SH-SY5Y (cell line): Measurements from ENCODE around the gene IGF1R.

ENCODE experiments used
- GATA2 ChIP-seq: IDR thresholded peaks from 2 replicates; pipeline ENCODE4 v1.6.1; 2011; ENCODE audit warnings: mild to moderate bottlenecking, low read depth, low read length
- GATA3 ChIP-seq: IDR thresholded peaks from 2 replicates; pipeline ENCODE4 v1.6.1; 2011; ENCODE audit warnings: low read depth, mild to moderate bottlenecking, low read length, moderate library complexity

DNA sequence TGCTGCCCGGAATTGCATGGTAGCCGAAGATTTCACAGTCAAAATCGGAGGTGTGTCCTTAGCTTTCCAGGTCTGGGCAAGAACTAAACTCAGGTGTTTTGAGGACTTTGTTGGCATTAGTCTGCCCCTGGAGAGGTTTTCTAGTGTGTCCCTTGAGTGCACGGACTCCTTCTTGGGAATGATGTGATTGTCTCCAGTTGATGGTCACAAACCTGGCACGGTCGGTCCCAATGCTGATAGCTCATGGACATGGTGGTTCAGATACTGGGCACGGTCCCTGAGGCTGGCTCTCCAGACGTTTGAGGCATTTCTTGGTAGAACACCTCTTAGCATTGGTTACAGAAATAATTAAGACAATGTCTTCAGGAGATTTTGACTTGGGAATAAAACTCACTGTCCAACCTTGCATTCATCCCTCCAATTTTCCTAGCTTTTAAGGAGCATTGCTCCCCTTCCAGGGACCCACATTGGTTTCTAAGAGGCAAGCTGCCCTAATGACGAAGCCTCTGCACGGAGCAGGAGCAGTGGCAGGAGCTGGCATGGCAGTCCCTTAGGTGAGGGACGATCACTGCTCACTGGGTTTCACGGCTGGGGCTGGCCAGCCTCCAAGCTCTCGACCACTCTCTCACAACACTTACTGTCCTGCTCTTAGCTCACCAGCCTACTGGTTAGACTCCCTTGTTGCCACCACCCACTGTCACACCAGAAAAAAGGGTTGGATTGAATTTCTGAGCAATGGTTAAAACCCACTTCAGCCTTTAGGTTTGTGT lies 291.2 kb downstream of the IGF1R start:
- no peak for TF ChIP-seq GATA2
- TF ChIP-seq GATA3: no peak
